ENCODE data around the gene GPS1.
"Not testable (repeated sequence)": the region's sequence is repeated elsewhere in the genome, so short reads cannot be mapped to it uniquely, and the experiment has no call there.

The GPS1 gene

DNA sequence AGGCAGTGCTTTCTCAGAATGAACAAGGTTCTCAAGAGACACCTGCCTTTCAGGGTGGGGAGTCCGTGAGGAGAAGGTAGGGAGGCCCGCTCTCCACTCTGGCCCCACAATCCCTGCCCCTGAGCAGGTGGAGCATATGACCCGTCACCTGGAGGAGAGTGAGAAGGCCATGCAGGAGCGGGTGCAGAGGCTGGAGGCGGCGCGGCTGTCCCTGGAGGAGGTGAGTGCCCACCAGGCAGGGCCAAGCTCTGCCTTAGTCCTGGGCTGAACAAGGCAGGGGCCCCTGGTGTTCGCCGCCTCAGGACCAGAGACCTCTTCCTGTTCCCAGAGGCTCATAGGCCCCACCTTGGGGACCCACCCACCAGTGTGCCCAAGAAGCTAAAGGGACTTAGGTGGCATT, 22.7 kb upstream of the GPS1 start:
- no peak for DNase-seq (ENCODE audit: low spot score)

DNA sequence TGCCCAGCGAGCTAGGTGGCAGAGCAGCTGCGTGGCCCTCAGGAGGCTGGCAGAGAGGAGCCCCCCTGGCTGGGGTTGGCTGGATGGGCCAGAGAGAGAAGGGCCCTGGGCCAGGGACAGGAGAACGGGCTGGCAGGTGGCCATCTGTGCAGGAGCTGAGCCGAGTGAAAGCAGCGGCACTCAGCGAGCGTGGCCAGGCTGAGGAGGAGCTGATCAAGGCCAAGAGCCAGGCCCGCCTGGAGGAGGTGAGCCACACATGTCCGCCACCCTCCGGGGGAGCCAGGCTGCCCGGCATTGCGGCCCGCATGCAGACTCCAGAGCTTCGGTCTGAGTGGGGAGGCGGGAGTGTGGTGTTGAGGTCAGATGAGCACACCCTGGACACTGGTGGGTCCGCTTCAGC, 22.3 kb upstream of the GPS1 start:
- DNase-seq (ENCODE audit: low spot score) = no peak

DNA sequence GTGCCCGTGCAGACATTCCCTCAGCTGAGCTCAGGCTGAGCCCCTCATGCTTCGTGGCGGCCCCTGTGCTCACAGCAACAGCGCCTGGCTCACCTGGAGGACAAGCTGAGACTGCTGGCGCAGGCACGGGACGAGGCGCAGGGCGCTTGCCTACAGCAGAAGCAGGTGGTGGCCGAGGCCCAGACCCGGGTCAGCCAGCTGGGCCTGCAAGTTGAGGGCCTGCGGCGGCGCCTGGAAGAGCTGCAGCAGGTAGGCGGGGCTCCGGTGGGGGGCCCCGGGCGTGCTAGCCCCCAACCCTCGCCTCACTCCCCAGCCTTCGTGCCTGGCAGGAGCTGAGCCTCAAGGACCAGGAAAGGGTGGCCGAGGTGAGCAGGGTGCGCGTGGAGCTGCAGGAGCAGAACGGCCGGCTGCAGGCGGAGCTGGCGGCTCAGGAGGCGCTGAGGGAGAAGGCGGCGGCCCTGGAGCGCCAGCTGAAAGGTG, 21.7 kb upstream of the GPS1 start:
- DNase-seq (ENCODE audit: low spot score) = no peak

DNA sequence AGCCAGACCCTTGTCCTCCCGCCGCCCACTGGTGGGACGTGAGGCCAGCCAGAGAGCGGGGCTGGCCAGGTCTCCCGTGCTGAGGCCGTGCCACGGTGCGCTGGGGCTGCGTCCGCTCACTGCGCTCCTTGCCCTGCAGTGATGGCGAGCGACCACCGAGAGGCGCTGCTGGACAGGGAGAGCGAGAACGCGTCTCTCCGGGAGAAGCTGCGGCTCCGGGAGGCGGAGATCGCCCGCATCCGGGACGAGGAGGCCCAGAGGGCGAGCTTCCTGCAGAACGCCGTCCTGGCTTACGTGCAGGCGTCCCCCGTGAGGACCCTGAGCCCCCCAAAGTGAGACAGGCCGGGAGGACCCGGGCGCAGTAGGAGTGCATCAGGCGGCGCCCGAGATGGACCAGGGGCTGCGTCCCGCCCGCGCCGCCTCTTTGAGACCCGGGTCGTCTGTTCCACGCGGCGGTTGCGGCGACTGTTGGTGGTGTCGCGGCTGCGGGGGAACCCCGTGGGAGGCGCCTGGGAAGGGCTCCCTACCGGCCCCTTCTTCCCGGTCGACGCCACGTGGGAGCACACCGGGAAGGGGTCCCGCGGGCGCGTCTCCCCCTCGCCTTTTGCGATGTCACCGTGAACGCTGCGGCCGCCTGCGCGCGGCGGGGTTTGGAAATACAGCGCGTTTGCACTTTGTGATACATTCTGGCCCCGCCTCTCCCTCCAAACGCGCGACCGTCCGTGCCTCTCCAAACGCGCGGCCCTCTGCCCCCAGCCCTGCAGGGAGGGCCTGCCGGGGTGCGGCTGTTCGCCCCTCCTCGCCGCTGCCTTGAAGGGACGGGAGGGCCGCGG, 21.0 kb upstream of the GPS1 start:
- peak; percentile 84 for DNase-seq (ENCODE audit: low spot score)

DNA sequence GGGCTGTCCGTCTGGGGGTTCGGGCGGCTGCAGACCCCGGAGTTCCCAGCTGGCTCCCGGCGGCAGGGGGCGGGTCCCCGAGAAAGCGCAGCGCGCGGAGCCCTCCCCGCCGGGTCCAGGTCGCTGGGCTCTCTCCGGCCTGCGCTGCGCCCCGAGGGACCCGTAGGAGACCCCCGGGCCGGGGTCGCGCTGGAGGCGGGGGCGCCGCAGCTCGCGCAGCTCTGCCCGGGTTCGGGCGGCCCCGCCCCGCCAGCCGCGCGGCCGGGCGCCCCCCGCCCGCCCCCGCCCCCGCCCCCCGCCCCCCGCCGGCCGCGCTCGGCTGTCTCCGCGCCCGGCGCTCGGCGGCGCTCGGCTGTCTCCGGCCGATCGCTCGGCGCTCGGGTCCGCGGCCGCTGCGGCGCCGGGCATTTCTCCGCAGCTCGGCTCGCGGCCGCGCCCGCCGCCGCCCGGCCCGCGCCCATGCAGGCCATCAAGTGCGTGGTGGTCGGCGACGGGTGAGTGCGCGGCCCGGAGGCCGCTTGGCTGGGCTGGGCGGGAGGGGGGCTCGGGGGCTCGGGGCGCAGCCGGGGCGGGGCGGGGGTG, 20.3 kb upstream of the GPS1 start, which contains the start of gene RAC3:
RAC3 (plus strand) TSS at position 376 of the 582 bp plus-strand sequence; CDS start at position 460, 84 bp downstream.
- no peak for DNase-seq (ENCODE audit: low spot score)

DNA sequence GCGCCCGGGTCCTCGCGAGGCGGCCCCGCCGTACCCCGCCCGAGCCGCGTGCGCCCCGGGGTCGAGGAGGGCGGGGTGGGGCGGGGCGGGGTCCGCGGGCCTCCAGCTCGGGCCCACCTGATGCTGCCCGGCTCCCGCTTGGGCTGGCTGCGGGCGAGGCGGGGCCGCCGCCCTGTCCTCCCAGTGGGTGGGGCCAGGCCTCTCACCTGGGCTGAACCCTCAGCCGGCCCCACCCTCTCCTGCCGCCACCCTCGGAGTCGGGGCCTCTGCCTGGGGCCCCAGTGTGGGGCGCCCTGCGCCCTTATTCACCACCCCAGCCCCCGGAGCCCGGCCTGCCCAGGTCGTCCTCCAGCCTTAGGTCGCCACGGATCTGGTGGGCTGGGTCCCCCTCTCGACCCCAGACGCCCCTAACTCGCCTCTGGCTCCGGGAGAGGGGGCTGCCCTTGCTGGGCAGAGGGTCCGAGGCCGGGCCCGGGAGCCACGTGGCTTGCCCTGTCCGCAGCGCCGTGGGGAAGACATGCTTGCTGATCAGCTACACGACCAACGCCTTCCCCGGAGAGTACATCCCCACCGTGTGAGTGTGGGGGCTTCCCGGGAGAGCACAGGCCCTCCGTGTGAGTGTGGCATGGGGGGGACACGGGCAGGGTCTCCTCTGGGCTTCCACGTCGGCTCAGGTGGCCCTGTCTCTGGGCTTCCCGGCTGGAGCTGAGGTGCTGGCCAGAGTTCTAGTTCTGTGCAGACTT, 19.6 kb upstream of the GPS1 start:
- DNase-seq (ENCODE audit: low spot score) = peak; percentile 18

DNA sequence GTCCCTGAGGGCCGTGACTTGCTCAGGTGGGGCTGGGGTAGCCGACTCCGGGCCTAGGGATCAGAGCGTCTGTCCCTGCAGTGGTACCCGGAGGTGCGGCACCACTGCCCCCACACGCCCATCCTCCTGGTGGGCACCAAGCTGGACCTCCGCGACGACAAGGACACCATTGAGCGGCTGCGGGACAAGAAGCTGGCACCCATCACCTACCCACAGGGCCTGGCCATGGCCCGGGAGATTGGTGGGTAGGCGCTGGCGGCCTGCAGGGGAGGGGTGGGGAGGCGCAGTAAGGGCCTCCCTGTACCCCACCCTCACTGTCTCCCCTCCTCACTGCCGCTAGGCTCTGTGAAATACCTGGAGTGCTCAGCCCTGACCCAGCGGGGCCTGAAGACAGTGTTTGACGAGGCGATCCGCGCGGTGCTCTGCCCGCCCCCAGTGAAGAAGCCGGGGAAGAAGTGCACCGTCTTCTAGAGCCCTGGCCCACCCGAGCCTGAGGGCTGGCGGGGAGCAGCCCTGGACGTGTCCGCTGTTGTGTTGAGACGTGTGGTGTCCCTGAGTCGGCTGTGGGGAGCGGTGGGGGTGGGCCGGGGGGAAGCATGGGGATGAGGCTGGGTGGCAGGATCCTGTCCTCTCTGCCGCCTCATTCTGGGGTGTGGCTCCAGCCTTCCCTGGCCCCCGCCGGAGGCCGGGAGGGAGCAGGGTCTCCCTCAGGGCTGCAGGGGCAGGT, 18.2 kb upstream of the GPS1 start:
- DNase-seq (ENCODE audit: low spot score) = no peak

DNA sequence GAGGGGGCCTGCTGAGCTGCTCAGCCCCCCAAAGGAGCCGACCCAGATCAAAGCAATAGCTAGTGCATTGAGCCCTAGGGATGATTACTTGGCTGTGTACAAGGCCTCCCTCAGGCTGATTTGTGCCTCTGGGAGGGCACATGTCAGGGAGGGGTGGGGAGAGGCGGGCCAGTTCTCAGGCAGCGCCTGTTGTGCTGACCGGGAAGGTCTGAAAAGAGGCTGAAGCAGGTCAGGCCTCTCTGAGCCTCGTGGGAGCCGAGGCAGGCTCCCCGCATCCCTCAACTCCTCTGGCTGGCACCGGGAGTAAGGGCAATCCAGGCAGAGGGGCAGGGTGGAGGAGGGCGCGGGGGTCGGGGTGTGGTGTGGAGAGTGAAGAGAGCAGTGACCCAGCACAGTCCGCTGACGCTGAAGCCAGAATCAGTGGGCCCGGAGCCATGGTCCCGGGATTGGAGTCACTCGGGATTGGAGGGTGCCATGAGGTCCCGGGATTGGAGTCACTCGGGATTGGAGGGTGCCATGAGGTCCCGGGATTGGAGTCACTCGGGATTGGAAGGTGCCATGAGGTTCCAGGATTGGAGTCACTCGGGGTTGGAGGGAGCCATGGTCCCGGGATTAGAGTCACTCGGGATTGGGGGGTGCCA, 17.2 kb upstream of the GPS1 start:
- DNase-seq (ENCODE audit: low spot score) = no peak

DNA sequence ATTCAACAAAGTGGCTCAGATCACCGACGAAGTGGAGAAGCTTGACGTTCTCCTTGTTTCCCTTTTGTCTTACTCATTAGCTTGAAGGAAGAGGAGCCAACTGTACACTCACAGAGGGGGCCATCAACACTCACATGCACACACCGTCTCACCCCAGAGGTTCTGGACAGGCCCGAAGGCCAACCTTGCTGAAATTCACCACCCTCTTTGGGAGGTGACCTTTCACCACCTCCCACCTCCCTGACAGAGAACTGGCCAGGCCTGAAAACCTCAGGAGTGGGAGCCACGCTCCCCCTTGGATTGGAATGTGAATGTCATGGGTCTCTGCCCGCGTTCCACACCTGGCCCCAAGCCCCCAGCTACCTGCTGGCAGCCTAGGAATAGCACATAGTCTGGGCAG, 16.2 kb upstream of the GPS1 start:
- DNase-seq (ENCODE audit: low spot score) = no peak

DNA sequence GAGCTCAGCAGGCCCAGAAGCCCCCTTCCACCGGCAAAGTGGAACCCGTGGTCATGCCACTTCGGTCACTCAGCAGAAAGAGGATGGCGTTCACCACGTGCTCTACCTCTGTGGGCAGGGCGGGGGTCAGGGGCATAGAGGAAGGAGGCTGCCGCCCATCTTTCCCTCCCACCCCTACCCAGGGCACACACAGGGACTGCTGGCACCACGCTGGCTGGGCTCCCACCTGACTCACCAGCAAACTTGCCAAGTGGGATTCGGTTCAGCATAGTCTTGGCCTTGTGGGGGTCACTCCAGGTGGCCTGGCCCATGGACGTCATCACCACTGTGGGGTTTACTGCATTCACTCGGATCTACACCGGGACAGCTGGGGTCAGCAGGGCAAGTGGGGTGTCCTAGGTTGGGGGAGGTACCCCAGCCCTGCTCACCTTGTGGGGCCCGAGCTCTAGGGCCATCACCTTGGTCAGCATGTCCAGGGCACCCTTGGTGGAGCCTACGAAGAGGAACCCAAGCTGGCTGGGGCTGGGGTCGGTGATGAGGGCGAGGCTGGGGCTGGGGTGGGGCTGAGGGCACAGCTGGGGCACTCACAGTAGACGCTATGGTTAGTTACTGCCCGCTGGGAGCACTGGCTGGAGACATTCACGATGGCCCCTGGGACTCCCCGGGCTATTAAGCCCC, 15.6 kb upstream of the GPS1 start:
- no peak for DNase-seq (ENCODE audit: low spot score)

DNA sequence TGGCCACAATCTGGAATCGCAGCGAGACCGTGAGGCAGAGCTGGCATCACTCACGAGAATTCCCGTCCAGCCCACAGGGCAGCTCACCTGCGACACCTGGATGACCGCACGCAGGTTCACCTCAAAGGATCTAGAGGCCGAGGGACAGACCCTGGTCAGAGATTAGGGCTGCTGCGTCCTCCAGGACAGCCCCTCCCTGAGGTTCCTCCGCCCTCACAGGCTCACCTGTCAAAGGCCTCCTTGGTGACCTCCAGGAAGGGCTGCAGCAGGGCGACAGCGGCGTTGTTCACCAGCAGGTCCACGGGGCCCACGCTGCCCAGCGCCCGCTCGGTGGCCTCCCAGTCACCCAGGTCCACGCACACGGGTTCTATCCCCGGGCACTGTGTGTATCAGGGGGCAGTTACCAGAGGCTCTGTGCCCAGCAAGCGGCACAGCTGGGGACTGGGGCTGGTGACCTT, 15.0 kb upstream of the GPS1 start:
- DNase-seq (ENCODE audit: low spot score) = no peak

DNA sequence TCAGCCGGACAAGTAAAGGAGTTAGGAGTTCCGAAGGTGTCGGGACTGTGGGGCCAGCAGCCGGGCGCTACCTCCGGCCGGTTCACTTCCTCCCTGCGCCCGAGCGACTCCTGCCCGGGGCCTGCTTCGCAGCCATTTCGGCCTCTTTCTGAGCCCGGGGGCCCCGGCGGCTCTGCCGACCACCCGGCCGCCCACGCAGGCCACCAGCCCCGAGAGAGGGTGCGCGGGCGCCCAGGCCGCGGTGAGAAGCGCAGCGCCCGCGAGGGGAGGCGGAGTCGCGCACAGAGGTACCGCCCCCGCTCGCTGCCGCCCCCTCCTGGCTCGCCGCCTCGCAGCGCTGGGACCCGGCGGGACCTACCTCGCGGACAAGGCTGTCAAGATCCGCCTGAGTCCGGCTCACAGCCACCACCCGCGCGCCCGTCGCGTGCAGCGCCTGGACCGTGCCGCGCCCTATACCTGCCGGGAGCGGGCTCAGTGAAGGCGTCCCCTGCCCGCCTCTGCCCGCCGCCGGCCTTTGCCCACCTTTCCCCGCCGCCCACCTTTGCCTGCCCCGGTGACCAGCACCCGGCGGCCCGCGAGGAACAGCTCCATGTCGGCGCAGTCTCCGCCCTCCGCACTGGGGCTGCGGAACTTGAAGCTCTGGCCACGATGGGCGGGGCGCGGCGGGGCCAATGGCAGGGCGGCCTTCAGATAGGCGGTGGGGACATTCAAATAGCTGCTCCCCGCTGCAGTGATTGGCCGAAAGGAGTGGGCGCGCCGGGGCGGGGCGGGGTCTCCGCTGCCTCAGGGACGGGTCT, 14.4 kb upstream of the GPS1 start, which contains the start of gene DCXR:
DCXR (minus strand) TSS at position 606 of the 797 bp plus-strand sequence; CDS start at position 591, 15 bp downstream.
- peak; percentile 96 for DNase-seq (ENCODE audit: low spot score)

DNA sequence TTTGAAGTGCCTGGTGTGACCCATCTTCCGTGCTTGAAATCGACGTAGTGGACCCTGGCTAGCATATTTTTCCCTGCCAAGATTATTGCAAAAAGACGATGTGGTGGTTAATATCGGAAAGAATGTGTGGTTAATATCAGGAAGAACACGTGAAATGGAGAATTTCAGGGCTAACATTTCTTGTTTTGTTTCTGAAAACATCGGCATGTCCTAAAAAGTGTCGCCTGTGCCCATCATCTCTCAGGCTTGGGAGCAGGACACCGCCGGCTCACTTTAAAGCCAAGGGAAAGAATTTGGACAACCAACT, 13.9 kb upstream of the GPS1 start:
- DNase-seq (ENCODE audit: low spot score) = no peak

DNA sequence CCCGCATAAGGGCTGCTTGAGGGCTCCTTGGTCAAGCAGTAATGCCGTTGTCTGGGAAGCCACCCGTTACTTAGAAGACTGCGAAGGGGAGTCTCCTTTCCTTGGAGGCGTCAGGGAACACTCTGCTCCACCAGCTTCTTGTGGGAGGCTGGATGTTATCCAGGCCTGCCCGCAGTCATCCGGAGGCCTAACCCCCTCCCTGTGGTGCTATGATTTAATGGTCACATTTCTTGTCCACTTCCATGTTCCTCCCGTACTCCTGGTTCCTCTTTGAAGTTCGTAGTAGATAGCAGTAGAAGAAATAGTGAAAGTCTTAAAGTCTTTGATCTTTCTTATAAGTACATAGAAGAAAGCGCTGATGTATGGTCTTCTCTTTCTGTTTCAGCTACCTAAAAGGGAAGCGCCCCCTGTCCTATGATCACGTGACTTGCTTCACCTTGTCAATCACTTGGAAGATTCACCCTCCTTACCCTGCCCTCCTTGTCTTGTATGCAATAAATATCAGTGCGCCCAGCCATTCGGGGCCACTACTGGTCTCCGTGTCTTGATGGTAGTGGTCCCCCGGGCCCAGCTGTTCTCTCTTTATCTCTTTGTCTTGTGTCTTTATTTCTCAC, 12.8 kb upstream of the GPS1 start:
- DNase-seq (ENCODE audit: low spot score) = not testable (repeated sequence)

DNA sequence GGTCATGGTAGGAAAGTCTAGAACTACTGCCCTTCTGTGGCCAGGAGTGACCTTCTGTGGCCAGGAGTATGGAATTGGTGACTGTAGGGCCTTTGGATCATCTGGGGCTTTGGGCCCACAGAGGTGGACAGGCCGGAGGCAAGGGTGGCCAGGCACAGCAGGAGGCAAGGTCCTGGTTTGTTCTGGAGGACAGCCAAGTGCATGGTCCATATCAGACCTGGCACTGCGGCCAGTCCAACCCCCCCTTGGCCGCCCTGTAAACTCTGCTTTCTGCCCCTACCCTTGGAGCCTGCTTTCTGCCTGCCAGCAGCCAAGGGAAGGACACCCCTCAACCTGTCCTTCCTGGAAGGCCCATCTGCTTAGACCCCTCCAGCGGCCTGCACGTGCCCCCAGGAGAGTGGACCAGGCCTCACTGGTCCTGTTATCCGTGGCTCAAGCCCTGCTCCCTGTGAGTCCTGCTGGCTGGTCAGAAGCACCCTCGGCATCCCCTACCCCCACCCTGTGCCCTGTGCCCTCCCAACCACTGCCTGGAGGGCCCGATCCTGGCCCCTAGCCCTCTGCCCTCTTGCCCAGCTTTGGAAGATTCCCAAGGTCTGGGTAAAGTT, 11.9 kb upstream of the GPS1 start:
- no peak for DNase-seq (ENCODE audit: low spot score)

DNA sequence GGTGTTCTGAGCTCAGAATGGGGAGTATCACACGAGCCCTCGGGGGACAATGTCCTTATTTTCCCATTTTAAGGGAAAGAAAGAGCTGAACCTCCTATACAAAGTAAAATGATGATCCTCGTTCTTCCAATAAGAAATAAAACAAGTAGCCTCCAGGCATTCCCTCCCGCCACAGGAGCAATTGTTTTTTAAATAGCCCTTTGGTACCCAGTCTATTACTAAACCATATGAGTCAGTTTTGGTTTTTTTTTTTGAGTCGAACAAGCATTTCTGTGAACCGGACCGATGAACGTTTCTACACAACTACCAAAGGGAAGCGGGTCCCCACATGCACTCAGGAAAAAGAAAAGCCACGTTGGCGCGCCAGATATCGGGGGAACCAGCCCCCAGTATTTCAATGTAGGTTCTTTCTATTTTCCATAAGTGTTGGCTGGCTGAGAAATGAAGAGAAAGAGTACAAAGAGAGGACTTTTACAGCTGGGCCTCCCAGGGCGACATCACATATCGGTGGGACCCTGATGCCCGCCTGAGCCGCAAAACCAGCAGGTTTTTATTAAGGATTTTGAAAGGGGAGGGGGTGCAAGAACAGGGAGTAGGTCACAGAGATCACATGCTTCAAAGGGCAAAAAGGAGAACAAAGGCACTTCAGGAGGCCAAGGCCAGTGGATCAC, 10.4 kb upstream of the GPS1 start:
- no peak for DNase-seq (ENCODE audit: low spot score)

DNA sequence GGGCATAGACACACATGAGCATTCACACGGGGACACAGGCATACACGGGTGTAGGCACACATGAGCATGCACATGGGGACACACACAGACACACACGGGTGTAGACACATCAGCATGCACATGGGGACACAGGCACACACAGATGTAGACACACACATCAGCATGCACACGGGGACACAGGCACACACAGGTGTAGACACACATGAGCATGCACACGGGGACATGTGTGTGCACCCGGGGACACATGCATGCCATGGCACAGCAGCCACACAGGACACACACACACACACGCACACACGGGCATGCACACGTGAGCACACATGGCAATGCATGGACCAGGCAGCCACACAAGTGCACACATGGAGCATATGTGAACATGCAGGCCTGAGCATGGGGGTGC, 9.0 kb upstream of the GPS1 start:
- no peak for DNase-seq (ENCODE audit: low spot score)

DNA sequence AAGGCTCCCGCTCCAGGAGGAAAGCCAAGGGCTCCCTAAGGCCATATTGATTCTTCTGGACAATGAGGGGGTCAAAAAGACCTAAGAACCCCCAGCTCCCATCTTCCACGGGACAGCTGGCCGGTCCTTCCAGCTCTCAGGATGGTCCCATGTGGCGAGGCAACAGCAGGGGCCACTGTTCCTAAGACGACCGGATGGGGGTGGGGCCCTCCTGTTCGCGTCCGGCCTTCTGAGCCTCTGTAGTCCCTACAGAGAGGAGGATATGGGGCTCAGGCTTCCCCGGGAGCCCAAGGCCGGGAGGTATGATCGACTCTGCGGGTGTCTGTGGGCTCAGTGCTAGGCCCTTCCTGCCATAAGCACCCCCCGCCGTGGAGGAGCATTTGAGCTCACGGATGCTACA, 8.2 kb upstream of the GPS1 start:
- no peak for DNase-seq (ENCODE audit: low spot score)
